Thyroid gland (tissue), 4 donors: ENCODE measurements around the gene MTLN. TPM values are rescaled to one million over a fixed set of nuclear protein-coding genes. Genes with fewer than 3 reads are reported as not detected.
"Not testable (repeated sequence)": the region's sequence is repeated elsewhere in the genome, so short reads cannot be mapped to it uniquely, and the experiment has no call there.

Experiments used
- DNase-seq, 2 donors: peaks; one replicate each; pipeline ENCODE4 v3.0.0-alpha.2; 2019
- H3K27ac ChIP-seq, 3 donors: fragments of 200-600 bp; sonication (generic); 1 replicate in 2 of 3; 2 replicates in 1 of 3; pipeline ENCODE4 v1.5.1; 2016 to 2019; ENCODE audit warnings: mild to moderate bottlenecking in 1 of 3, moderate library complexity in 1 of 3
- H3K27me3 ChIP-seq: fragments of 200-600 bp; sonication (generic); one replicate; pipeline ENCODE4 v1.5.1; 2019
- H3K36me3 ChIP-seq, 2 donors: fragments of 200-600 bp; sonication (generic); one replicate each; pipeline ENCODE4 v1.5.1; 2016 to 2019
- H3K4me1 ChIP-seq, 2 donors: fragments of 200-600 bp; sonication (generic); one replicate each; pipeline ENCODE4 v1.5.1; 2017 to 2019
- H3K4me3 ChIP-seq, 3 donors: fragments of 200-600 bp; sonication (generic); replicated peaks in 1 of 3; 1 replicate in 2 of 3; 2 replicates in 1 of 3; pipeline ENCODE4 v1.5.1; 2016; ENCODE audit warnings: mild to moderate bottlenecking in 1 of 3
- H3K9me3 ChIP-seq: fragments of 200-600 bp; sonication (generic); one replicate; pipeline ENCODE4 v1.5.1; 2017
- POLR2A ChIP-seq, 2 donors: fragments of 450-650 bp; IDR thresholded peaks; one replicate each; pipeline ENCODE4 v1.6.1; 2017; ENCODE audit warnings: antibody characterized with exemption in 2 of 2, mild to moderate bottlenecking in 2 of 2, moderate library complexity in 1 of 2
- WGBS, 2 donors: methylation state at CpG; one replicate each; pipeline ENCODE4 v1.1.5; 2017; 5-methylcytosine and 5-hydroxymethylcytosine counted together
- intact Hi-C: fragments of 100-400 bp; cut with DNase I; formaldehyde crosslinking; loops from one replicate; pipeline ENCODE4 v1.15.1; 2023
- total RNA-seq, 4 donors: library from RNA; depleted of rRNA; stranded (reverse); fragments of >200 nt; gene quantifications; one replicate each; pipeline ENCODE4 v1.2.3, GENCODE V29; 2016
- TF ChIP-seq, protein P1 (sequence below), 6 experiments: fragments of 200-600 bp in 3 of 6; fragments of 450-650 bp in 3 of 6; sonication (generic) in 3 of 6; IDR thresholded peaks; one replicate each; pipeline ENCODE4 v1.5.1; 2016 to 2019; ENCODE audit warnings: antibody characterized with exemption in 6 of 6, mild to moderate bottlenecking in 2 of 6, inconsistent platforms in 1 of 6, moderate library complexity in 1 of 6

Gene MTLN, protein sequence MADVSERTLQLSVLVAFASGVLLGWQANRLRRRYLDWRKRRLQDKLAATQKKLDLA
- total RNA-seq: 100 to 1,000 TPM in 2 of 4 donors, 10 to 100 TPM in 2; 66.4 to 122 (median 94.8) TPM

DNA sequence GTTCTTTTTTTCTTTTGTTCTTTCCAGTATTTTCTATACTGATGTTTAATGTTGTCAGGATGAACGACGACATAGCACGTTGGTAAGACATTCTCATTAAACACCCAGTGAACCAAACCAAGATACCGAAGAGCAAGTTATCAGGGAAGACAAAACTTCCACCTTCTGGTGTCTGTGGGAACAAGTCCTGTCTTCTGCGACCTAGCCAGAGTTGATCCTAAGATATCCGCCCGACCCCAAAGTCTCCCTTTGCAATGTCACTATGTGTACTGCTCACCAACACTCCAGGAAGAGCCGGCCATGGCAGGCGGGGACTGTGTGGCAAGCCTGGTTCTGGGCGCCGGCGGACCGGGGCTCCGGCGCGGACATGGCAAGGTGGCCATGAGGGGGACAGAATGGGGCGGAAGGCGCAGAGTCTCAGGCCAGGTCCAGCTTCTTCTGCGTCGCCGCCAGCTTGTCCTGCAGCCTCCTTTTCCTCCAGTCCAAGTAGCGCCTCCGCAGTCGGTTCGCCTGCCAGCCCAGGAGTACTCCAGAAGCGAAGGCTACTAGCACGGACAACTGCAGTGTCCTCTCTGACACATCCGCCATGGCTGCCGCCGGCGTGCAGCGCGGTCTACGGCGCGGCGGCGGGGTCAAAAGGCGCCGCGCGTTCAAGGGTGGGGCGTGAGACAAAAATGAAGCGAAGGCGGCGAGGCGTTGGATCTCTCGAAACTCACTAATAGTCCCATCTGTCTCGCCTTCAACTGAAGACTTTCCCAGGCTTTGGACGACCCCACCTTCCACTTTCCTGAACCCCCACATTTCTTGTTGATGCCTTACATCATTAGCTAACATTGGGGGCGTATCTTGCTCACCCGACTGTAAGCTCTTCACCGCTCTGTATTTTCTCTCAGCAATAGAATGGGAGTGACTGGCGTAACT is at the start of gene MTLN:
Gene MTLN (minus strand): TSS at position 610 of the 921 bp plus-strand sequence. CDS start 22 bp downstream, at position 588.
- peak; percentile 68 to 72 for DNase-seq
- Histone ChIP-seq H3K27me3 (no peaks in the 10 kb centered on the region), H3K27ac (peak within 1 kb of the TSS; percentile 71 to 79 (median 75)), H3K9me3 (no peaks in the 10 kb centered on the region), H3K36me3 (no peaks in the 10 kb centered on the region), H3K4me1 (peaks cover 9 to 10% of the 10 kb centered on the region in 2 donors), H3K4me3 (peak within 1 kb of the TSS; percentile 60 to 93 (median 67))
- intact Hi-C loops: no loop called here
- WGBS, 2 donors: 2 to 3% methylated on average over 39 to 41 of the region's 54 CpGs
- peak; percentile 24 to 74 for TF ChIP-seq POLR2A (IDR thresholded peaks at IDR 0.05)
- TF ChIP-seq, protein P1, sequence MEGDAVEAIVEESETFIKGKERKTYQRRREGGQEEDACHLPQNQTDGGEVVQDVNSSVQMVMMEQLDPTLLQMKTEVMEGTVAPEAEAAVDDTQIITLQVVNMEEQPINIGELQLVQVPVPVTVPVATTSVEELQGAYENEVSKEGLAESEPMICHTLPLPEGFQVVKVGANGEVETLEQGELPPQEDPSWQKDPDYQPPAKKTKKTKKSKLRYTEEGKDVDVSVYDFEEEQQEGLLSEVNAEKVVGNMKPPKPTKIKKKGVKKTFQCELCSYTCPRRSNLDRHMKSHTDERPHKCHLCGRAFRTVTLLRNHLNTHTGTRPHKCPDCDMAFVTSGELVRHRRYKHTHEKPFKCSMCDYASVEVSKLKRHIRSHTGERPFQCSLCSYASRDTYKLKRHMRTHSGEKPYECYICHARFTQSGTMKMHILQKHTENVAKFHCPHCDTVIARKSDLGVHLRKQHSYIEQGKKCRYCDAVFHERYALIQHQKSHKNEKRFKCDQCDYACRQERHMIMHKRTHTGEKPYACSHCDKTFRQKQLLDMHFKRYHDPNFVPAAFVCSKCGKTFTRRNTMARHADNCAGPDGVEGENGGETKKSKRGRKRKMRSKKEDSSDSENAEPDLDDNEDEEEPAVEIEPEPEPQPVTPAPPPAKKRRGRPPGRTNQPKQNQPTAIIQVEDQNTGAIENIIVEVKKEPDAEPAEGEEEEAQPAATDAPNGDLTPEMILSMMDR (IDR thresholded peaks at IDR 0.05): no peak

DNA sequence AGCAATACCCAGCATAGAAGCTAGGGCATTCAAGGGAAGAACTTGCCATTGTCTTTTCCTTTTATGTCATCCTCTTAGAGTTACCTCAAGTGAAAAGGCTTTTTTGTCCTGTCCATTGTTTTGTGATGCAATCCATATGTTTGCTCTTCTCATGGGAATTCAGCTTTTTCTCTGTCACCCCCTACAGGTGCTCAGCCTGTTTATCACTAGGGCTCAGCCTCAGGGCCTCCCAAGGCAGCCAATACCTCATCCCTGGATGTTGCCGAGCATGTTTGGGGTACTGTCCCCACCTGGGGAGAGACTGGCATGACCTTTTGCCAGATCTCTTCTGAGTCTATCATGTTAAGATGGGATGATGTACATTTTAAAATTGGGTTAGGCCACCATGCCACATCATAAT is 49.6 kb upstream of the MTLN start:
- no CpG with 5 or more reads among the region's 1 CpG for WGBS, 2 donors

DNA sequence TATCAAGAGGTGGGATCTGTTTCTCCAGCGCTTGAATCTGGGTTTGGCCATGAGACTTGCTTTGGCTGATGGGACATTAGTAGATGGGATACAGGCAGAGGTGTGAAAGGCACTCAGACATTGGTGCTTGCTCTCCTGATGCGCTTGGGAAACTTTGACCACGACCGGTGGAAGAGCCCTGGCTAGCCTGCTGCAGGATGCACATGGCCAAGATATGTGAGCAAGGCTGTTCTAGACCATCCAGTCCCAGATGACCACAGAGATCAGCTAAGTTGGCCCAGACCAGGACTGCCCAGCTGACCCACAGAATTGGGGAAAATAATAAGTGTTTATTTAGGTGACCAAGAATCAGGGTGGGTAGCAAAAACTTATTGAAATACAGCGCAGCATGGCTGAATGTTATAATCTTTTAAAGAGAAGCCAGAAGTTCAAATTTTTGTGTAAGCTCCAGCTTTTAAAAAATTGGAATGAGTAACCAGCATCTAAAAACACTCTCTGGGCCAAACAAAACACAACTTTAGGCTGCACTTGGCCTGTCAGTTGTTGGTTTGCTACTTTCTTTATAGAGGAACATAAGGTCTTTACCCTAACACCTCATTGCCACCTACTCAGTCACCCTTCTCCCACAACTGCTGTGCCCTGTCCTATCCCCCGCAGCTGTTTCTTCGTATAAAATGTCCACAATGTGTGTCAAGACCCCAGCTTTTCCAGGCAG is 35.9 kb upstream of the MTLN start:
- intact Hi-C loops, H3K4me3 ChIP-seq, H3K9me3 ChIP-seq, H3K27ac ChIP-seq, H3K36me3 ChIP-seq, H3K4me1 ChIP-seq, H3K27me3 ChIP-seq: not testable (repeated sequence)
- peak in 1 of 2 donors; percentile 1 for DNase-seq
- WGBS, 2 donors: 68 to 90% methylated on average over 3 to 5 of the region's 7 CpGs

More for the DNA sequence above, 49.6 kb upstream of the MTLN start:
- H3K4me3 ChIP-seq, H3K4me1 ChIP-seq, H3K27ac ChIP-seq, H3K27me3 ChIP-seq, H3K36me3 ChIP-seq, H3K9me3 ChIP-seq, DNase-seq, intact Hi-C loops: not testable (repeated sequence)

DNA sequence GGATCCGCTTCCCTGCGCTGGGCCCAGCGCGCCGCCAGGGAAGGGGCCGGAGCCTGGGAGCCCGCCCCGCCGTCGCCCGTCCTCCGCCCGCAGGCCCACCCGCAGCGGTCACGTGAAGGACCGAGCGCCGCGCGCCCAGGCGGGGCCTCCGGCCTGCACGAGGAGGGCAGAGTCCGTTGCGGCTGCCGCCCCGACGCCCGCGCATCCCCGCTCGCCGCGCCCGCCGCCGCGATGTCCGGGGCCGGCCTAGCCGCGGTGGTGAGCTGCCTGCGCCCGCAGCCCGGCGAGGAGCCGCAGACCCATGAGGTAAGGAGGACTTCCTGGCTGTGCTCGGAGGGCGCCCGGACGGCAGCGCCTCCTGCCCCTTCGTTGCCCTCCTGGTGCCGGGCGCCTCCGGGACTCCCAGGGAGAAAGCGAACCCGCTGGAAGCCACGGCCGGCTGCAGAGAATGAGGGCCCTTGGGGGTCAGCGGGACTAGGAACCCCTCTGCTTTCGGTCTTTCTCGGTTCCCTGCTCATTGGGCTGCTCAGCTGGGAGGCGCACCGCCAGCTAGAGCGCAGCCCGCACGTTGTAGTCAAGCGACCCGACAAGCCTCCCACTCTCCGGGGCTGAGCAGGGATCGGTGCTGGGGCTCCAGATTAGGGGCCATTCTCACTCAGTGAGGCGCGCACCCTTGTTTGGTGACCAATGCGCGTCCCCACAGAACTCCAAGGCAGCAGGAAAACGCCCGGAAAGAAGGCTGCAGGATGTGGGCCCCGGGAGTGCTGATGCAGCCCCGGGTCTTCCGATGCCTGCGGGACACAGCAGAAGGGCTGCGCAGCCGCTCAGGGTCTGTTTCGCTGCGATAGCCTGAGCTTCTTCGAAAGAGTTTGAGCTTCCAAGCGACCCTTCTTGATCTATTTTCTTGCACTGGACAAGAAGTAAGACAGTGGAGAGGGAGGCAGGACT is 33.4 kb upstream of the MTLN start:
- H3K9me3 ChIP-seq, DNase-seq, intact Hi-C loops, H3K27ac ChIP-seq, H3K36me3 ChIP-seq, H3K4me1 ChIP-seq, H3K27me3 ChIP-seq, H3K4me3 ChIP-seq: not testable (repeated sequence)
- no CpG with 5 or more reads among the region's 89 CpGs for WGBS, 2 donors

DNA sequence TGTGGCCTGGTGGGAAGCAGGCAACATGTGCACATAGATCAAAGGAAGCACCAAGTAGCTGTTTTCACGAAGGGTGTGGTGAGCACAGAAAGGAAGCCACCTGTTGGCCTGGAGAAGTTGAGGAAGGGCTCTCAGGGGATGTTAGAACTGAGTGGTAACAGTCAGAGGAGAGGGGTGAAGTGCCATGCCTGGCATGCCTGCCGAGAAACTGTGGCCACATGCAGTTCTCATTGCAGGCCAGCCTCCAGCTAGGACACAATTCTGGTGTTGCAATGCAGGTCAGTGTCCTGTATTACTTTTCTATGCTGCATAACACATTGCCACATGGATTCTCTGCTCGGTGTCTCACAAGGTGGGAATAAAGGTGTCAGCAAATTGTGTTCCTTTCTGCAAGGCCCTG is 30.9 kb upstream of the MTLN start:
- 100% methylated on average over 1 of the region's 3 CpGs; no CpG with 5 or more reads in 1 of the 2 donors for WGBS, 2 donors
- H3K4me3 ChIP-seq, H3K4me1 ChIP-seq, DNase-seq, intact Hi-C loops, H3K9me3 ChIP-seq, H3K27ac ChIP-seq, H3K36me3 ChIP-seq, H3K27me3 ChIP-seq: not testable (repeated sequence)

DNA sequence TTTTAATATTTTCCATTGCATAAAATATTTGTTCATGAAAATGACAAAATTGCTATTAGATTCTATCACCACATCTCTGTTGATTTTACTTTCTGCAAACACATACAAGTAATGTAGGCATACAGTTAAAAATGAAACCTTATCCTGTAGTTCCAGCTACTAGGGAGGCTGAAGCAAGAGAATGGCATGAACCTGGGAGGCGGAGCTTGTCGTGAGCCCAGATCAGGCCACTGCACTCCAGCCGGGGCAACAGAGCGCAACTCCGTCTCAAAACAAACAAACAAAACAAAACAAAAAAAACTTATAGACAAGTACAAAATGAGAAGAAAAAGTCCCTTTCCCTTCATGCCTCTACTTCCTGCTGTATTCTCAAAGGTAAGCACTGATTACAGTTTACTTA is 22.2 kb upstream of the MTLN start:
- H3K4me3 ChIP-seq, intact Hi-C loops, H3K27me3 ChIP-seq, H3K27ac ChIP-seq, H3K9me3 ChIP-seq, H3K4me1 ChIP-seq, H3K36me3 ChIP-seq: not testable (repeated sequence)
- peak; percentile 45 to 65 for DNase-seq
- 24 to 33% methylated on average over 5 of the region's 5 CpGs for WGBS, 2 donors

DNA sequence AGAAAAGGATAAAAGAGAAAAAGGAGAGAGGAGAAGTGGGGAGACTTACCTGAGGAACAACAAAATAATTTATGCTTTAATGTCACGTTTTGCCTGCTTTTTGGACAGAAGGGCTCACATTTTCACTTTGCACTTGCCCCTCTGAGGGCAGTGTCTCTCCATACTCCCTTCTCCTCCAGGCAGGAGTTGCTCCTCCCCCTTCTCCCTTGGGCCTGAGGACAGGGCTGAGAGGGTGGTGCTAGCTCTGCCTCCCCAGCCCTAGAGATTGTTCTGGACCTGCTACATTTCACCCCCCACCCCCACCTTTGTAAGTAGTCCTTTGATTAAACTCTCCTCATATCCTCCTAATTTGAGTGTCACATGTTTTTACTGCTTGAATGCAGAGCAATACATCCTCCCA is 17.5 kb upstream of the MTLN start:
- not testable (repeated sequence) for H3K4me3 ChIP-seq

DNA sequence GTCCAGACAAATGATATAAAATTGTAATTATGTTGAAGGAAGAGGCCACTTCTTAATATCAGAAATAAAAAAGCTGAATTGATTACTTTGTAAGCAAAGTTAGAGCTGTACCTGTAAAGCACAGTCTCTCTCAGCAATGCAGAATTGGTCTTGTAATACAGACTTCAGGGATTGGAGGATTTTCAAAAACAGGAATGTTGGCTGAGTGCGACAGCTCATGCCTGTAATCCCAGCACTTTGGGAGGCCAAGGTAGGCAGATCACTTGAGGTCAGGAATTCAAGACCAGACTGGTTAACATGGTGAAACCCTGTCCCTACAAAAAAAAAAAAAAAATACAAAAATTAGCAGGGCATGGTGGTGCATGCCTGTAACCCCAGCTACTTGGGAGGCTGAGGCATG is 10.3 kb upstream of the MTLN start:
- DNase-seq, H3K27ac ChIP-seq, H3K4me3 ChIP-seq, H3K9me3 ChIP-seq, H3K36me3 ChIP-seq, H3K27me3 ChIP-seq, H3K4me1 ChIP-seq, intact Hi-C loops: not testable (repeated sequence)
- 84 to 92% methylated on average over 1 of the region's 1 CpG for WGBS, 2 donors

More for the DNA sequence above, 17.5 kb upstream of the MTLN start:
- WGBS, 2 donors: no CpG with 5 or more reads among the region's 1 CpG
- H3K36me3 ChIP-seq, DNase-seq, H3K4me1 ChIP-seq, intact Hi-C loops, H3K27me3 ChIP-seq, H3K9me3 ChIP-seq, H3K27ac ChIP-seq: not testable (repeated sequence)
